Testis (tissue), 2 donors: ENCODE data around the gene FBXL17.

Source experiments
- CTCF ChIP-seq, 3 experiments: fragments of 450-650 bp in 2 of 3; fragments of 200-600 bp in 1 of 3; sonication (generic) in 1 of 3; IDR thresholded peaks; one replicate each; pipeline ENCODE4 v1.5.1; 2016 to 2019; ENCODE audit warnings: antibody characterized with exemption in 3 of 3, mild to moderate bottlenecking in 2 of 3, moderate library complexity in 1 of 3
- POLR2A ChIP-seq: fragments of 450-650 bp; IDR thresholded peaks from one replicate; pipeline ENCODE4 v1.6.1; 2017; ENCODE audit warnings: antibody characterized with exemption, mild to moderate bottlenecking, moderate library complexity

- TF ChIP-seq CTCF (IDR thresholded peaks at IDR 0.05): no peak
- TF ChIP-seq POLR2A: no peak
These were observed 61.7 kb downstream of the FBXL17 start for GRCh38 chr5:108320231-108320630.
